HEK293 (cell line): ENCODE data around the gene CCDC146.
"Not testable (repeated sequence)": the region's sequence is repeated elsewhere in the genome, so short reads cannot be mapped to it uniquely, and the experiment has no call there.

Source experiments
- CTCF ChIA-PET: fragments of 350-600 bp; formaldehyde crosslinking; extraction: SDS; loops from one replicate; lab custom pipeline; 2021; ENCODE audit warnings: antibody characterized with exemption; lab: Yijun Ruan, JAX
- POLR2A ChIA-PET: fragments of 300-600 bp; formaldehyde crosslinking; extraction: SDS; loops from one replicate; lab custom pipeline; 2020; ENCODE audit warnings: antibody characterized with exemption, inconsistent platforms; lab: Yijun Ruan, JAX
- H3K27ac ChIP-seq: fragments of 200-500 bp; sonication (Bioruptor generic); 2 replicates; pipeline ENCODE4 v1.5.1; 2014; ENCODE audit warnings: low read depth, low read length, control low read depth, inconsistent platforms; ENCODE audit errors: extremely low read depth
- H3K36me3 ChIP-seq, 2 experiments: fragments of 200-500 bp in 1 of 2; sonication (Bioruptor generic) in 1 of 2; 1 replicate in 1 of 2; 2 replicates in 1 of 2; pipeline ENCODE4 v1.5.1; 2014 to 2017; ENCODE audit warnings: inconsistent platforms in 2 of 2, low read length in 2 of 2; ENCODE audit not compliant: control insufficient read depth in 2 of 2, insufficient read depth in 1 of 2
- H3K4me1 ChIP-seq: fragments of 200-500 bp; sonication (Bioruptor generic); 2 replicates; pipeline ENCODE4 v1.5.1; 2014; ENCODE audit warnings: mild to moderate bottlenecking, low read length, inconsistent platforms; ENCODE audit not compliant: control insufficient read depth, insufficient read depth
- H3K4me3 ChIP-seq: 2 replicates; pipeline ENCODE4 v1.5.1; 2011; ENCODE audit warnings: low read depth, mild to moderate bottlenecking, control low read depth, low read length, moderate library complexity
- H3K9me3 ChIP-seq: fragments of 200-500 bp; sonication (Bioruptor generic); 2 replicates; pipeline ENCODE4 v1.5.1; 2014; ENCODE audit warnings: low read depth, low read length, inconsistent platforms; ENCODE audit not compliant: control insufficient read depth, insufficient read depth

The CCDC146 gene

DNA sequence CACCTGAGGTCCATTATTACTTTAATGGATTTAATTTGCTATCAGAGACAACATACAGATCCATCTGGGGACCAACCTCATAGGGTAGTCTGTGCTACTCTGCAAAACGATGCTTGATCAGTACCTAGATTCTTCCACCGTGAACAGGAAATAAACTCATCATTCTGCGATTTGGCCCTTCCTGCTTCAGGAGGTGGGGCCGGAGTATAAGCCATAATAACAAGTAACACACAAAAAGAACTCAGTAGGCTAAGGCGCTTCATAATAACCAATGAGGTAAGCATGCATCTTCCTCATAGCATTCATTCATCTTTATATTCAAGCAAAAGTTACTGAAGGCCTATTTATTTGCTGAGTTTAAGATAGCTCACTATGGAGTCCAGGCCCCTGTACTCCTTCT, 42.8 kb upstream of the CCDC146 start:
- H3K4me3 ChIP-seq, H3K27ac ChIP-seq, H3K9me3 ChIP-seq, H3K4me1 ChIP-seq, POLR2A ChIA-PET, H3K36me3 ChIP-seq, CTCF ChIA-PET: not testable (repeated sequence)

DNA sequence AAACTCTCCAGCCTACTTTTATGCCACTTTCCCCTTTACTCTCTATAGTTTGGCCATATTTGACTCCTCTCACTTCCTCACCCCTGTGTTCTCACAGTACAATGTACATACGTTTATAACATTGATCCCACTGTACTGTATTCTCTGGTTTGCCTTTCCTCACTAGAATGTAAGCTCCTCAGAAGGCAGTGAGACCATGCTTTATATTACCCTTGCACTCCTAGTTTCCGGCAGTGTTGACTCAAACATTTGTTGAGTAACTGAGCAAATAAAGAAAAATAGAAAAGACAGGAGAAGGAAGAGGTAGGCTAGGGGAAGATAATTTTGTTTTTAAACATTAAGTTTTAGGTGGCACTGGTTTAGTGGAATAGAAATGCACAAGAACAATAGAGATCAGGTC, 42.2 kb upstream of the CCDC146 start:
- H3K27ac ChIP-seq, H3K4me1 ChIP-seq, POLR2A ChIA-PET, H3K4me3 ChIP-seq, H3K36me3 ChIP-seq, H3K9me3 ChIP-seq, CTCF ChIA-PET: not testable (repeated sequence)

DNA sequence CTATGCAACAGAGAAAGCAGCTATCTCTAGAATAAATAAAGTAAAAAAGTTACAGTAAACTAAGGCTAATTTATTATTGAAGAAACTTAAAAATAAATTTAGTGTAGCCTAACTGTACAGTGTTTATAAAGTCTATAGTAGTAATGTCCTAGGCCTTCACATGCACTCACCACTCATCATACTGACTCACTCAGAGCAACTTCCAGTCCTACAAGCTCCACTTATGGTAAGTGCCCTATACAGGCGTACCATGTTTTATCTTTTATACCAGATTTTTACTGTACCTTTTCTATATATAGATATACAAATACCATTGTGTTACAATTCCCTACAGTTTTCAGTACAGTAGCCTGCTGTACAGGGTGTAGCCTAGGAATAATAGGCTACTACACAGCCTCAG, 40.2 kb upstream of the CCDC146 start:
- H3K9me3 ChIP-seq, H3K4me1 ChIP-seq, POLR2A ChIA-PET, H3K27ac ChIP-seq, H3K4me3 ChIP-seq, H3K36me3 ChIP-seq, CTCF ChIA-PET: not testable (repeated sequence)

DNA sequence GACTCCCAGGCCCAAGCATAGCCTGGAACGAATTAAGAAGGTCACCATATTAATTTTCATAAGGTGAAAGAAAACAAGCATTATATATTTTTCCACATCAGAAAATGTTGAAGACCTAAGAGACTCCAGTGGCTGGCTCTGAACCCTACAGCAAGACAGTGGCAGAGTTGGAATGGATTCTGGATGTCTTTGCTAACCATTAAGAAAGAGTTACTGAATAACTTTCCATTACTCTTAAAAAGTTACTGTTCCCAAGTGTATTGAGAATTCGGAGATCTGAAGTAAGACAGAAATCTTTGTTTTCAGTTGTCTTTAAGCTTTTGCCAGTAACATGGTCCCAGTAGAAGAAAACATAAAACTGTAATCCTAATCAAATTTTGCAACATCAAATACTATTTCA, 30.1 kb upstream of the CCDC146 start:
- H3K27ac ChIP-seq, POLR2A ChIA-PET, H3K36me3 ChIP-seq, CTCF ChIA-PET, H3K4me3 ChIP-seq, H3K4me1 ChIP-seq, H3K9me3 ChIP-seq: not testable (repeated sequence)

DNA sequence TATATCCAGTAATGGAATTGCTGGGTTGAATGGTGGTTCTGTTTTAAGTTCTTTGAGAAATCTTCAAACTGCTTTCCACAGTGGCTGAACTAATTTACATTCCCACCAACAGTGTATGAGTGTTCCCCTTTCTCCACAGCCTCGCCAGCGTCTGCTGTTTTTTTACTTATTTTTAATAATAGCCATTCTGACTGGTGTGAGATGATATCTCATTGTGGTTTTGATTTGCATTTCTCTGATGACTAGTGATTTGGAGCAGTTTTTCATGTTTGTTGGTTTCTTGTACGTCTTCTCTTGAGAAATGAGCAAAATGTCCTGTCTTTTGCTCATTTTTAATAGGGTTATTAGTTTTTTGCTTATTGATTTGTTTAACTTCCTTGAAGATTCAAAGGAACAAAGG, 21.9 kb upstream of the CCDC146 start:
- H3K36me3 ChIP-seq, H3K27ac ChIP-seq, H3K9me3 ChIP-seq, CTCF ChIA-PET, POLR2A ChIA-PET, H3K4me3 ChIP-seq, H3K4me1 ChIP-seq: not testable (repeated sequence)

DNA sequence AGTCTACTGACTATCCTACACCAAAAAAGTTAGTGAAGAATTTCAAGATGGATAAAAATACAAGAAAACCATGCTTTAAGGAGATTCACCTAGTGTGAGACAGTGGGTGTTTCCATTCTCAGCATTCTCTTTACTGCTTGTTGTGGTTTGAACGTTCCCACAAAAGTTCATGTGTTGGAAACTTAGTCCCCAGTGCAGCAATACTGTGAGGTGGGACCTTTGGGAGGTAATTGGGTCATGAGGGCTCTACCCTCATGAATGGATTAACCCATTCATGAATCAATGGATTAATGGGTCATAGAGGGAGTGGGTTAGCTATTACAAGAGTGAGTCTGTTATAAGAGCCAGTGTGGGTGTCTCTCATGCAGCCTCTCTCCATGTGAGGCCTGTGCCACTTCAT, 21.2 kb upstream of the CCDC146 start:
- H3K27ac ChIP-seq, H3K4me3 ChIP-seq, POLR2A ChIA-PET, H3K9me3 ChIP-seq, CTCF ChIA-PET, H3K36me3 ChIP-seq, H3K4me1 ChIP-seq: not testable (repeated sequence)

DNA sequence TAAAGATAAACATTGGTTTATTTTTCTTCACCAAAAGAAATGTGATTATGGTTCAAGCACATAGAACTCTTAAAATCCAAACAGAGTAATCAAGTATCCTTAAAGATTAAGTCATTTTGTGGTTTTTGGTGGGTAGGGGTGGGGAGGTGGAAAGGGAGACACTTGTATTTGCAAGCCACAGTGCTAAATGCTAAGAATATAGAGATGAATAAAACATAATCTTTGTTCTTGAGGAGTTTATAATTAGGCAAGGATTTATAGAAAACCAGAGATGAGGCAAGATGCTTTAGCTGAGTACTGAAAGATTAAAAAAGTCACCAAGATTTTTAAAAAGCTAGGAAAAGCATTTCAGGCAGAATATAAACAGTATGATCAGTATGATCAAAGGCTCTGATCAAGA, 19.7 kb upstream of the CCDC146 start:
- H3K9me3 ChIP-seq, H3K27ac ChIP-seq, H3K4me3 ChIP-seq, POLR2A ChIA-PET, H3K4me1 ChIP-seq, H3K36me3 ChIP-seq: not testable (repeated sequence)
- CTCF ChIA-PET, result interaction anchor here (0.6 kb wide), 1 partner anchor 732 kb away, joined by 4 read pairs; no protein-coding TSS in a partner anchor

DNA sequence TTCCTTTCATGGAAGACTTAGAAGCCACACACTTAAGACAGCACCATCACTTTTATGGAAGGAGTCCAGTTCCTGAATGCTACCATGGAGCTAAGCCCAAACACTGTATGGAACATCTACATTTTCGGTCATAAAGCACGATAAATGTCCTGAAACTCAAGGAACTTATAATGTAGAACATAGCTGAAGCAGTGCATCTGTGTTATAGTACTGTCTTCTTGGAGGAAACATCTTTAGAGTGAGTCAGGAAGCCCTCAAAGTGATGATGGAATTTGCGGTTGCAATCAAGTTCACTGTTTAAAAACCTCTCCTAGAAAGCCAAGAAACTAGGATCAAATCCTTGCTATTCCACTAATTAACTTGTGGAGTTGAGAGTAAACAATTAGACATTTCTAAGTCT, 16.5 kb upstream of the CCDC146 start:
- H3K36me3 ChIP-seq, H3K27ac ChIP-seq, H3K4me3 ChIP-seq, H3K4me1 ChIP-seq, POLR2A ChIA-PET, H3K9me3 ChIP-seq, CTCF ChIA-PET: not testable (repeated sequence)

DNA sequence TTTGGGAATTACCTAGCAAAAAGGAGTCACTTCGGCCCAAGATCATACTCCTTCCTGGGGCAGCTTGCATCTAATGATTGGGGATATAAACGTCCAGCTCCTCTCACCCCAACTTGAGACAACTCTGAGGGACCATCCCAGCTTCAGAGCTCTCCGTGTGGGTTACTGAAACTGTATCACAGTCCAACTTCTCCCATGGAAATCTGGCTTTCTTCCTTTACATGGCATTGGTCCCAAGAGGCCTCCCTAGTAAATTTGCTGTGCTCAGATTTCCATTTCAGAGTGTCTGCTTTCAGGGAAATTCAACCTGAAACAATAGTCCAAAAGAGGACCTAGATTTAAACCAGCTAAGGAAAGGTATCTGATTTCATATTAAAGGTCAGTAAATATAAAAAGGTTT, 14.8 kb upstream of the CCDC146 start:
- H3K27ac ChIP-seq, H3K36me3 ChIP-seq, POLR2A ChIA-PET, CTCF ChIA-PET, H3K4me1 ChIP-seq, H3K9me3 ChIP-seq, H3K4me3 ChIP-seq: not testable (repeated sequence)

DNA sequence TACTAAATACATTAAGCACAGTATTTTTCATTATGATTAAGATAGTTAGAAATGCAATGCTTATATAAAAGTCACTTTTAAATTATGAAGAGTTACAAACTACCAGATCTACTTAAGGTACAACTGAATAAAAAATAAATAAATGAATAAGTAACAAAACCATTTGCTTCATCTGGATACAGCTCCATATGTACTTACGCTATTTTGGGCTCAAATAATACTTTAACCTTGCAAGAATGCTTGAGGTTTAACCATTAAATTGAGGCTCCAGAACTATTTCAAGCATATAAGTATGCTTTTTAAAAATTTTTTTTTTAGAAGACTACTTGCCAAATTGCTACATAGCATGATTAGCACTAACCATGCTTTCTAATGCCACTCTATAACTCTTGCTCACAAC, 14.1 kb upstream of the CCDC146 start:
- POLR2A ChIA-PET, H3K9me3 ChIP-seq, H3K4me1 ChIP-seq, H3K36me3 ChIP-seq, H3K27ac ChIP-seq, CTCF ChIA-PET, H3K4me3 ChIP-seq: not testable (repeated sequence)
